Ammon's horn (tissue), 1 donor: ENCODE measurements around the gene IL16.
"Not testable (repeated sequence)": the region's sequence is repeated elsewhere in the genome, so short reads cannot be mapped to it uniquely, and the experiment has no call there.

Source experiments
- DNase-seq: peaks from one replicate; pipeline ENCODE4 v3.0.0-alpha.2; 2016; ENCODE audit warnings: low spot score

IL16 gene

DNA sequence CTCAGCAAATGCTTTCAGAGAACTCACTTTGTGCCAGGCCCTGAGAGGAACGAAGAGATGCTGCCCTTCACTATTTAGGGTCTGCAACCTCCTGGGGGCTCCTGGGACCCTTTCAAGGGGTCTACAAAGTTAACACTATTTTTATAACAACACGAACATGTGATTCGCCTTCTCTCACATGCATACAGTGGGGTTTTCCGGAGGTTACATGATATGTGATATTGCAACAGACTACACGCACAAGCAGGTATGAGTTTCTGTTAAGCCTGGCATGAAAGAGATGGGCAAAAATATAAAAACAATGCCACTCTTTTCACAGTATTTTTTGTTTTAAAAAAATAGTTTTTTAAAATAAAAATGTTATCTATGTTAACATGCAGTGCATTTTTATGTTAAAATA is 117.0 kb downstream of the IL16 start:
- no peak for DNase-seq

DNA sequence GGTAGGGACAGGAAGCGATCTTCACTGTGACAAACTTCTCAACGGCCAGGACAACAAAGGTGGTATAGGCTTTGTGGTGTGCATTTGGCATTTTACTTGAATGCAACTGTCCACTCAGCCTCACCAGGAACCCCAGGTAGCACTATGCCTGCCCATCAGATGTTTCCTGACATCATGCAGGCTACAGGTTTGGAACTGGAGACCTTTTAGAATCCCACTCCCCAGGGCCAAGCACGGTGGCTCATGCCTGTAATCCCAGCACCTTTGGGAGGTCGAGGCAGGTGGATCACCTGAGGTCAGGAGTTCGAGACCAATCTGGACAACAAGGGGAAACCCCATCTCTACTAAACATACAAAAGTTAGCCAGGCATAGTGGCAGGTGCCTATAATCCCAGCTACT is 117.7 kb downstream of the IL16 start:
- DNase-seq = no peak

DNA sequence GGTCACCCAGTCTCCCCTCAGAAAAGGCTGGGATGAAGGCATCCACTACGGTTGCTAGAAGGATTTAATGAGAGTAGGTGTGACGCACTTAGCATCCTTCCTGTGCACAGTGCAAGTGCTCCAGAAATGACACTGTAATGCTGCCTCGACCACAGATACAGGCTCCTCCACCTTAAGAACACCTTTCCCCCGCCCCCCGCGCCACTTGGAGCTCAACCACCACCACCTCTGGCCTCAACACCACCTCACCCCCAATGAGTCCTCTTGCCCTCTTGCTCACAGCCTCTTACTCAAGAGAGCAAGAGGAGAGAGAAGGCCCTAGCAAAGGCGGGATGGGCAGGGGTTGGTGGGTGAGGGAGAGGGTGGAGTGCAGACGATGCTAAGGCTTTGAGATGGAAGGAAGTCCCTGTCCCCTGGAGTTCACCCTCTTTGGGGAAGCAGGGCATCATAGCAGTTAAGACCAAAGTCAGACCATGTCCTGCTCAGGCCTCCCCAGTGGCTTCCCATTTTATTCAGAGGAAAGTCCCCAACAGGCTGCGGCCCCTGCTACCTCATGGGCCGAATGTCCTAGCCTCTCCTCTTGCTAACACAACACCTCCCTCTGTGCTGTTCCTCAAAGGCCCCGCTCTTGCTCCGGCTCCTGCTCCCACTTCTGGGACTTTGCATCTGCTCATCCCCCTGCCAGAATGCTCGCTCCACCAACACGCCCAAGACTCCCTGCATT is 118.9 kb downstream of the IL16 start:
- DNase-seq = no peak

DNA sequence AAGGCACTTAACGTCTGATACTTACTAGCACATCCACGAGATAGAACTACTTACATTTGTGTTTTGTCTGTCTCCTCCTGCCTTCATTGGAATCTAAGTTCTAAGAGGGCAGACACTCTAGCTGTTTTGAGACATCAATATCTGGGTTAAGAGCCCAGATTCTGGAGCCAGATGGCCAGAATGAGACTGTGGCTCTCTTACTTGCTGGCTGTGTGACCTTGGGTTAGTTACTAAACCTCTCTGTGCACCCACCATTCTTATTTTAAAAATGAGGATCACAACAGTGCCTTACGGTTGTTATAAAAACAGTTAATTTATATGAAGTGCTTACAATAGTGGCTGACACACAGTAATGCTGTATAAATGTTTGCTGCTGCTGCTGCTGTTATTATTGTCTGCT is 119.6 kb downstream of the IL16 start:
- DNase-seq = no peak

DNA sequence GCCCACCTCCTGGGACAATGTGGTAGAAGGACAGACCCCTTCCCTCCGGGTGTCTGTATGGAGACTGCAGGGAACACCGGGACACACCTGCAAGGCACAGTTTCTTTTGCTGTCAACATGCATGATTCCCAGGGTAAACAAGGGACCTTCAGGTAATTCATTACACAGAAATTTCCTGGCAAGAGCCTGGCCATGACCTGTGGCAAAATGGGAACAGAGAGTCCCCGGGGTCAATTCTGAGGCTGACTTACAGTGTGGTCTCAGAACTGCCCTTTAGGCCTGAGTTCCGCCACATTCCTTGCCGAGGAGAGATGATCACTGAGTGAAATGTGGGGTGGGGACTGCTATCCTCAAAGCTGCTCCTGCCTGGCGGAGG is 121.0 kb downstream of the IL16 start:
- no peak for DNase-seq

DNA sequence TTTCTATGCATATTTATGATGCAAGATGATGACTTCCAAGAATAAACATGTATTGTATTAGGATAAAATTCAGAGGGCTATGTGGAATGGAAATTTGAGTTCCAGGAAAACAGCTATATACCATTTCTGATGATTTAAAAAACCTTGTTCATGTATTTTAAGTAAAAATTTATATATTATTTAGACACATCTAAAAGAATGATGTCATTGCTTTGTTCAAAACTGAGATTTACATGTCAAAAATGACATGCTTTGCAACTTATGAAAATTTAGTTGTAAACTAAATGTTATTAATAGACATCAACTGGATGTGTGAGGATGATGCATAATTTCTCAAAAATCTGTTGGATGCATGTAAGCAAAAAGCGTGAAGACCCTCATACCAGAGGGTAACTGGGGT is 125.0 kb downstream of the IL16 start:
- DNase-seq = no peak

DNA sequence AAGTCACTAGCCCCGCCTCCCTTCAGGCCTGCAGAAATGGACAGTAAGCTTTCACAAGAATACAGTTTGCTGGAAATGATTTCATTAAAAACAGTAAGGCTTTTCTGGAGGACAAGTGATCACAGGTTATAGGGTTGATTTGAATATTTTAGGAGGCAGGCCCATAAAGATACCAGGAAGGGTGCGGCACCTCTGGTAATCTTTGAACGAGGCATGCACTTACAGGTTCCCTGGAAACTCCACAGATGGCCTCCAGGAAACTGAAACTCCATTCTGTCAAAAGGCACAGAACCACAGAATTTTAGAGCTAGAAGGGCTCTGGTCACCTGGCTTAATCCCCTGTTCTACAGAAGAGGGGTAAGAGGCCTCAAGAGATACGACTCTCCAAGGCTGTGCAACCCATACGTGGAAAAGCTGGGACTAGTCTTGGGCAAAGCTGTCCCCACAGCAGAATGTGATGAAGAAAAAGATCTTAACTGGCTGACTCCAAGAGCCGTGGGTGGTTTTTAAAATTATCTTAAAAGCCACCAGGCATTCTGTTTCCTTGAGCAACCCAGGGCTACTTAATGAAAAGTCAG is 126.1 kb downstream of the IL16 start:
- DNase-seq = no peak

DNA sequence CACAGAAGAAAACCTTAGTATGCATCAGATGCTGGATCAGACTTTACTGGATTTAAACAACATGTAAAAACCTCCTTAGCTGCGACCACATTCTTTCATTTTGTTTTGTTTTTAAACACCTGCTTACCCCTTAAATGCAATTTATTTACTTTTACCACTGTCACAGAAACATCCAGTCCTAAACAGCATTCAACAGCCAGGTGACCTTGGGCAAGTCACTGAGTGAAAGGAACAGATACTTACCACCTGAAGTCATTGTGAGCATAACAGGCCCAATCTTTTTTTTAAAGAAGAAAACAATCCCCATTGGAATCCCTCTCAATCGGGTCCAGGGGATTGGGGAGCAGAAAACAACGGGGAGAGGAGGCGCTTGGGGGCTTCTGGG is 126.9 kb downstream of the IL16 start:
- no peak for DNase-seq

DNA sequence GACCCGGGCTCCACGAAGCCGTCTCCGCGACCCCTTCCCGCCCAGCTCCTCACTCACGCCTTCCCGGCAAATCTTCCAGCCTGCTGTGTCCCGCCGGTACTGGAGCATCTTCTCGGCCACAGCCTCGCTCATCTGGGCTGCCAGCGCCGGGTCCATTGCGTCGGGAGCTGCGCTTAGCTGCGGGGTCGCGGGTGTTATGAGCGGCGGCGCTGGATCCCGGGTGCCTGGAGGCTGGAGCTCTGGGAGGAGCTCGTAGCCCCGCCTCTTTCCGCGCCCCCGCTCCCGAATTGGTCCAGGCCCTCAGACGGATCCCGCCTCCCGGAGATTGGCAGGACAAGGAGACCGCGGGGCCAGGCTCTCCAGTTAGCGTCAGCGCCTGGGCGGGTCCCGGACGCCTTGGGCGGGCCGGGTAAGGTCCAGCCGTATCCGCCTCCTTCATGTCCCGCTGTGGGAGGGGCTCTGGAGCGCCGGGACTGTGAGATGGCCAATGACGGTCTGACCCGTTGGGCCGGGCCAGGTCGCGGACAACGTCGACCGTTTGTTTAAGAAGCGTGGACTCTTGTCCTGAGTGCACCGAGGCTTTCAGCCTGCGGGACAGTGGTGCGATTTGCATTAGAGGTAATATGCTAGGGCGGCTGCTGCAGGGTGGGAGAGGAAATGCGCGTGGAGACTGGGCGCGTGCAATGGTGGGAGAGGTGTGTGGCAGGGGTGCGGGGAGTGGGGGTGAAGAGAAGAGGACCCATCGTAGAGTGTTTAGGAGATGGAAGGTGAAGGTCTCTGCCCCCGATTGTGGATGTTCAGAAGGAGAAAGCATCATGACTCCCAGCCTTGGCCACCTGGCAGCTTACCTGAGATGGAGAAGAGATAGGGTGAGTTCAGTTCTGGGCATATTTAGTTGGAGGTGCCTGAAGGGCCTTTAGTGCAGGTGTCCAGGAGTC is 127.5 kb downstream of the IL16 start, which contains the start of gene STARD5:
TSS of gene STARD5 (minus strand) at position 198 of the 938 bp plus-strand sequence. CDS start at position 156, 42 bp downstream.
- DNase-seq = peak; percentile 98

DNA sequence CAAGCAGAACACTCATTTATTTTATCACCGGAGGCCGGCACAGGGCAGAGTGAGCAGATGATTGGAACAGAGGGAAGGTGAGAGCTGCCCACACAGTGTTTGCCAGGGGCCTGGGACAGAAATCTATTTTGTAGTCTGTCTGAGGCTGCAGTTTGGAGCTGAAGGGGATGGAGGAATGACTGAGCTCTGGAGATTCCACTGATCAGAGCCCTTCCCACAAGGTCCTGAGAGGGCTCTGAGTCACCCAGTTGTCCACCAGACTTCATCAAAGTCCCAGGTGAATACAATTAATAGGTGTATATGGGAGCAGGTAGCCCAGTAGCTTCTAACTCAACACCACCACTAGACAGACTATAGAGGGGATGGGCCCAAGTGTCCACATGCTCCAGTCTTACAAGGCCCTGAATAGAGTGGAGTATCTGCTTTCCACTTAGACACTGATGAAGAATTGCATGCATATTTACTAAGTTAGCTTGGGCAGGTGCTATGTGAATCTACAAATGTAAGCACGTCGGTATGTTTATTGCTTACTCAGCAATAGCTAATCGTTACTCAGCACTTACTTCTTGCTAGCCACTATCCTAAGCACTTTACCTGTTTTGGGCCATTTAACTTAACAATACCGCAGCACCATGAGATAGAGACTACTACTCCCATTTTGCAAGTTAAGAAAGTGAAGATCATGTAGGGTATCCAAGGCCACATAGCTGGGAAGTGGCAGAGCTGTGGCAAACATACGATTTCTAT is 130.0 kb downstream of the IL16 start:
- no peak for DNase-seq

DNA sequence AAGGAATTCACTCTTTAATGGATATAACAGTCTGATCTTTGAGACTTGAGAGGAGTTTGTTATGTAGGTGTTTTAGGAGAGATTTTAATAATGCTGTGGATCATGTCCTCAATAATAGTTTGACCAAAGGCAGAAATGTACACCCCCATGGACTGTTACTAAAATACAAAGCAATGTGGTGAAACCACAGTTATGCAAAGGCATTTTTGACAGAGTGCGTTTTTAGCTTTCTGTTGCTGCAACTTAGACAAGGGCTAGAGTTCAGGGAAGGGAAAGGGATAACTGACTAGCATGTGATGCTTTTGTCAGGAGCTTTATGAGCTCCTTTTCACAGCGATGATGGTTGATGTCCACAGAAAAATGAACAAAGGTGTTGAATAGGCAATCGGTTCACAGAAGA is 130.8 kb downstream of the IL16 start:
- no peak for DNase-seq

DNA sequence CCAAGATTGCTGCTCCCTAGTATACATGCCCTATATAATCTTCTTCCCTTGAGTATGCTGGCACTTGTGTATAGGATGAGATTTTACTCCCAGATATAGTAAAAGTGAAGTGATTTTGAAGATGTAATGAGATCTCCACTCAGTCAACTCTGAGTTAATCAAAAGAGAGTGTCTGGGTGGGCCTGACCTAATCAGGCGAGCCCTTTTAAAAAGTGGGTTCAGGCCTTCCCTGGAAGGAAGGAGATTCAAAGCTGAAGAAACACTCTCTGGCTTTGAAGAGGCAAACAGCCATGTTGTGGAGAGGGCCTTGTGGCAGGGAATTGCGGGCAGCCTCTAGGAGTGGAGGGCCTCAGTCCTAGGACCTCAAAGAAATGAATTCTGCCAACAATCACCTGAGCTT is 132.8 kb downstream of the IL16 start:
- DNase-seq = no peak

DNA sequence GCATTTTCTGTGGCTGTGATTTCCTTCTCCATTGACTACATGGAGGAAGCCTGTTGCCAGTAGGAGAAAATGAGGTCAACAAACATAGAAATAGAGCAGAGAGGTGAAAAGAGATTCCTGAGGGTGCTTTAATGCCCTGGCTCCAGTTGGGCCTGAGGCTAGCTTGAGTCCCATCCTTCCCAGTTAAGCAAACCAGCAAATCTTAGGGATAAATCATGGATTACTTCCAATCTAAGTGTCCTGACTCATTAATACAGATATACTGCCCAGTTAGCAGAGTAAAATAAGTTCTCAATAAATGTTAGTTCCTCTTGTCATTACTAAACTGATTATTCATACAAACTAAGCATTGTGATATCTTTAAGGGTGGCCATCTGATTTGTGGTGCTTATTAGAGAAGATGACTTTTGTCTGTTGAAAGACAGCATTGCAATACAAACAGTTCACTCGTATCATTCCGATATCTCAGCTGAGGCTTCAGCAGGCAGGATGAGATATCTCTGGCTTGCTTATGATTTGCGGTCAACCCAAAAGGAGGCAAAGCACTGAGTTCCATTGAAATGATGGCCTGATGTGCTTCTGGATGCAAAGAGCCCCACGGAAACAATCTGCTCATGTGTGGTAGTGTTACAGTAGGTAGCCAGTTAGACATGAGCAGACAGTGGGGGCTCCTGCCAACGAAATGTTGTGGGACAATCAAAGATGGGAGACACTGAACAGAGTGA is 133.8 kb downstream of the IL16 start:
- DNase-seq = no peak

DNA sequence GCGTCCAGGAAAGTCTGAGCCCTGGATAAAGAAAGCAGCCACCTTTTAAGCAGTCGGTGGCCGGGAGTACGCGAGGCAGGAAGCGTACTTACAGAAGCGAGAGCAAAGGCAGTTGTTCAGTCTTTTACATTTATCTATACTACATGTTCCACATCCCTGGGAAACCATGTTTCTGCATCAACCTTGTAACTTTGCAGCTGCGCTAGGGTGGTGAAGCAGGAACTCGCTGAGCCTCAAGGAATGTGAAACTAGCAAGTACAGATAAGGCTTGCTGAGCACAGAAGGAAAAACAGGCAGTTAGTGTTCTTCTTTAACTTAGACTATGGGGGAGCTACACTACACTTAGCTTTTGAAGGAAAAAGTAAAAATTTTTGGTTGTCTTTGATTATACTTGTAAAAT is 134.5 kb downstream of the IL16 start:
- not testable (repeated sequence) for DNase-seq

DNA sequence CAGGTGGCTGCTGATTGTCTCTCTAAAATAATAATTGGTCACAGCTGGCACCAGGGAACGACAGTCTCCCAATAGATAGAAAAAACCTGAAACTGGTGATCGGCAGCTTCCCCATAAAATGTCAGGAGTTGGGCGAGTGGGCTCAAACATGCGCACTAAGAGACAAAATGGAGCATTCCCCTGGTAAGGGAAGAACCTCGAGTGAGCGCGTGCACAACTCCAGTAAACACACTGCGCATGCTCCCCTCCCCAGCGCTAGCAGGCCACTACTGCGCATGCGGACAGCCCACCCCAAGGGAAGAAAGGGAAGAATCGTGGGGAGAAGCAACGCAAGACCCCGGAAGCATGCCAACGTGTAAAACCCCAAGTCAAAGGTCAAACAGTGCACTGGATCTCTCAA is 134.9 kb downstream of the IL16 start:
- no peak for DNase-seq

DNA sequence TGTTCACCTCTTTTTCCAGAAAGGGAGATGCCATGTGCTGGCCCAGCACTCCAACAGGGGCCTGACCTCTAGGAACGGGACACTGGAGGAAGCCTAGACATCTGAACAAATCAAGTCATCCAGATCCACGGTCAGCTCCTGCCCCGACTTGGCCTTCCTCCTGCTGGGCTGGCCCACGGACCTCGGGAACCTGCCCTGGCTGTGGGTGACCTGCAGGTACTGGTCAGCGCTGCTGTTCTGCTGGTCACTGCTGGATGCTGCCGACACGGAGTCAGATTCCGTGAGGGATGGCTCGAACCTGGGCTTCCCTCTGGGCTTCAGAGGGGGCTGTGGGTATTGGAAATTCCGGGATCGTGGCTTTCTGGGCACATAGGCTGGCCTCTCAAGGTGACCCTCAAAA is 135.6 kb downstream of the IL16 start:
- DNase-seq = no peak

DNA sequence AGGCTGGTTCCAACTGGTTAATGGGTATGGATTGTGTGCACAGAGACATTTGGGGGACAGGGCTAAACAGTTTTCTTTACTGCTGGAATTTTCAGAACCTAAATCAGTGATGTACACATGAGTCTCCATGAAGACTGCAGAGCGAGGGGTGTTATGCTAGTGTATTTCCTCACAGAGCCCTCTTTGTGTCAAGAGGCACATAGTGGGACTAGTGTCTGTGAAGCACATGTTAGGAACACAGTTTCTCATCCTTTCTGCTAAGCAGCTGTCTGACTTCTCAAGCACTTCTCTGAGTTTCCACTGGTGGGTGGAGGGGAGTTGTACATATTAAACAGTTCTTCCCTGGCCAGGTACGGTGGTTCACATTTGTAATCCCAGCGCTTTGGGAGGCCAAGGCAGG is 136.7 kb downstream of the IL16 start:
- DNase-seq = no peak

DNA sequence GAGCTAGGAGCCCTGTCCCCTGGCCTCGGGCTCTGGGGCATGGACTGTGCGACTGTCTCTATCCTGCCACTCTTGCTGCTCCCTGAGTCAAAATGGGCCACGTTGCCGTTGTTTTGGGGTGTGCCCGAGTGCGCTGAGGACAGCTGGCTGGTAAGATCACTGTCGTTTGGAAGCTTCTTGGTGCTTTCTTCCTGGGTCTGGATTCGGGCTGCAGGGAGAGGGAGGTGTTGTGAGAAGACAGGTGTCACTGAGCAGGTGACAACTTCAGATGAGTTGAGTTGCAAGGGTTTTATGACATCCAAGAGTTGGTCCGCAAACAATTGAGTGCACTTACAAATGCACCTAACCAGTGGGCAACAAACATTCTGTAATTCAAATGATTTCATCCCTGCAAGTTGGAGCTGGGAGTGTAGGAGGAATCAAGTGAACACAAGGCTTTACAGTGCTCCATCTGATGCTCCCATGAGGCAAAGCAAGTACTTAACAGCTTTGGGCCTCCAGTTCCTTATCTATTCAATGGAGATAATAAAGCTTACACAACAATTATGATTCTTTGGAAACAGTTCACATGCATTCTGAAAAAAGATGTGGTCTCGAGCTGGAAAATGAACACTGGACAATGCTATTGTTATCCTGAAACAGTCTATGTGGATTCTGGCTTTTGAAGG is 138.2 kb downstream of the IL16 start:
- DNase-seq = peak; percentile 38

DNA sequence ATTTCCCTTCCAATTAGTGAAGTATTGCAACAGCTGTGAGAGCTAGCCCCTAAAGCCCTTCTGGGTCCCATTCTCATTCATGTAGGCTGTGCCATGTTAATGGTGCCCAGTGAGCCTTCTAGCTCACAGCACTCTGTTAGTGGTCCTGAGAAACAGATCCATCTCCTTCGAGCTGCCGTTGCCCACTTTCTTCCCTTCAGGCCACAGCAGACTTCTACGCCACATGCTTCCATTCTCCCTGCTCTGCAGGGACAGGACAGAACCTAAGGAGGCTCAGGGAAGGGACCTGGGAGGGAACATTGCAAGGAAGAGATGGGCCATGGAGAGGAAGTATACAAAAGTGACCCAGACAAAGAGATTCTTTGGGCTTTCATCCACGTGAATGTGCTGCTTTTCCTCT is 139.0 kb downstream of the IL16 start:
- DNase-seq = no peak

DNA sequence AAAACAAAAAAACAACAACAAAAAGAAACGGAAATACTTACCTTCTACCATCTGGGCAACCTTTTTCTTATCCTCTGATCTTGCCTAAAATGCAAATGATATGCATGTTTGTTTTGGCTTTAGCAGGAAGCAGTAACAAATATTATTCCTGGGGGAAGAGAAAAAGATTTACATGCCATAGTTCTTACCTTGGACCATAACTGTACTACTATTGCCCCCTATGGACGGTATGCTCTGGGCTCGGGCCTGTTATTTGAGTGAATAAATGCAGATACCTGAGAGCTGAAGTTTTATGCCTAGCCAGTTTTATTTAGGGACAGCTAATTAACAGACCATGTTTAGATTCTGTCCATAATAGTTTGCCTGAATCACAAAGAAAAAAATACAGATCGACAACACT is 139.9 kb downstream of the IL16 start:
- DNase-seq = no peak

DNA sequence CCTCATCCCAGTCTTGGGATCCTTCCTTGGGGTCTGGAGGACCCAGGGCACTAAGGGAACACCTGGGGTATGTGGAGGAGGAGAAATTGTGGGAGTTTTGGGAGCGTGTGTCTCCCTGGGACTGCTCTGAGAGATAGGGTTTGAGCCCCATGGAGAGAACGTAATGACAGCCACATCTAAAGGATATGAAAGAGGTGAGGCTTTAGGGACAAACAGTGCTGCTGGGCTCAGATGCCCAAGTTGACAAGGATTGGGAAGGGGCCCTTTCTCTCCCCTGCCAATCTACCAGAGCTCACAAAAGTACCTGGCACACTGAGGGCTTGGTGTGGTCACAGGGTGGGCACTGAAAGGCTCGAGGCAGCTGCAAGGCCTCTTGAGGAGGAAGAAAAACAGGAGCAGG is 140.6 kb downstream of the IL16 start:
- no peak for DNase-seq
